ENCODE results near the gene MAST1.
"Not testable (repeated sequence)": the region's sequence is repeated elsewhere in the genome, so short reads cannot be mapped to it uniquely, and the experiment has no call there.

The MAST1 gene

DNA sequence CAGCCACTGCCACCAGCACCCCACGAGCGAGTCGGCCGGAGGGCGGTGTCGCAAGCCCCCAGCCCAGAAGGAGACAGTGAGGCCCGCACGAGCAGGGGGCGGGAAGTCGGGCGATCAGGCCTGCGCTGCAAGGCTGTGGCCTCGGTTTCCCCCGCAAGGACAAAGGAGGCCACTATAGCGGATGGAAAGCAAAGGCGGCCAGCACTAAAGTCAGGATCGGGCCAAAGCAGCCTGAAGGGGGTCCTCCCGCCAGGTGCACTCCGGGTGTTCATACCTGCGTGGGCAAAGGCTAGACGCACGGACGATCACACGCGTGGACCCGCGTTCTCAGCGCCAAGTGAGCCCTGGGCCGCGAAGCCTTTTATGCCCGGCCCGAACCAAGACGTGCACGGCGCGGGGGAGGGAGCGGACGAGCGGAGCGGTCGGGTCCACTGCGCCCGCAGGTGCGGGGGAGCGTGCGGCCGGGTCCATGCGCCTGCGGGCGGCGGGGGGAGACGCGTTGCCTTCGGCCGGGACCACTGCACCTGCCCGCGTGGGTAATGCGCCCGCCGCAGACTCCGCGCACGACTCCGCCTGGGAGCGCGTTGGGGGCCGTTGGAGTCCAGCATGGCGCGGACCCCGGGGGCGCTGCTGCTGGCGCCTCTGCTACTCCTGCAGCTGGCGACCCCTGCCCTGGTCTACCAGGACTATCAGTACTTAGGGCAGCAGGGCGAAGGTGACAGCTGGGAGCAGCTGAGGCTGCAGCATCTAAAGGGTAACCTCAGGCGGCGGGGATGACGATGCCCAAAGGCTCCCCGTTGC, 36.6 kb upstream of the MAST1 start, which contains the start of the genes PRDX2 and THSD8:
TSS of gene PRDX2 (minus strand) at position 335 of the 801 bp plus-strand sequence. CDS start 539 bp downstream, outside the sequence.
TSS of gene THSD8 (plus strand) at position 604 of the 801 bp plus-strand sequence. CDS start at position 607, 3 bp downstream.
- peak; percentile 78 for FAIRE-seq
- TF ChIP-seq TAF1 (IDR thresholded peaks at IDR 0.05; ENCODE audit: borderline replicate concordance, low read depth, low read length) (peak; percentile 71), POLR2AphosphoS5 (IDR thresholded peaks at IDR 0.05; ENCODE audit: low read depth, low read length) (peak; percentile 97), POLR2A (IDR thresholded peaks at IDR 0.05; ENCODE audit: low read depth, low read length) (peak; percentile 98)
- DNase-seq (ENCODE audit: insufficient read length), result peak; percentile 74

DNA sequence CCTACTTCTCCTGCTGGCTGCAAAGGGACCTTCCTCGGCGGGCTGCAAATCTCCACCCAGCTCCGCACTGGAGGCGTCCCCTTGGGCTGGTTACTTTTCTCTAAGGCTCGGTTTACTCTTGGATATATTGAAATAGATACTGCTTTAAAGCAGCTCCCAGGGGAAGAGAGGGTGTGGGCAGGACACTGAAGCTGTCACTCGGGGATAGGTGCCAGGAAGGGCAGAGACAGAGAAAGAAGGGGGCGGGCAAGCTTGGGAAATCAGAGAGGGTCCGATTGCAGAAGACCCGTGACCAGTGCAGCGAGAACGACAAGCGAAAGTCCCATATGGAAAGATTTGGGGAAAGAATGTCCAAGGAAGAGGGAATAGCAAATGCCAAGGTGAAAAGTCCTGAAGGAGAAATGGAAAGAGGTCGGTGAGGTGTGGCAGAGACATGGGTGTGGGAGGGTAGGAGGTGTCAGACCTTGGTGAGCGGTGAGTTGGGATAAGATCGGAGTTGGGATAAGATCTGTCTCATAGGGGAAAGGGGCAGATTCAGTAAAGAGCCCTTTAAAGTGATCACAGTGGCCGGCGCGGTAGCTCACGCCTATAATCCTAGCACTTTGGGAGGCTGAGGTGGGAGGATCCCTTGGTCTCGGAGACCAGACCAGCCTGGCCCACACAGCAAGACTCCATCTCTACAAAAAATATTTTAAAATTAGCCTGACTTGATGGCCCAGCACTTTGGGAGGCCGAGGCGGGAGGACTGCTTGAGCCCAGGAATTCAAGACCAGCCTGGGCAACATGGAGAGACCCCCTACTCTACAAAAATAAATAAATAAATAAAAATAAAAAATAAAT, 35.8 kb upstream of the MAST1 start:
- TF ChIP-seq POLR2AphosphoS5 (IDR thresholded peaks at IDR 0.05; ENCODE audit: low read depth, low read length), result no peak
- TF ChIP-seq TAF1 (IDR thresholded peaks at IDR 0.05; ENCODE audit: borderline replicate concordance, low read depth, low read length), result no peak
- no peak for DNase-seq (ENCODE audit: insufficient read length)

DNA sequence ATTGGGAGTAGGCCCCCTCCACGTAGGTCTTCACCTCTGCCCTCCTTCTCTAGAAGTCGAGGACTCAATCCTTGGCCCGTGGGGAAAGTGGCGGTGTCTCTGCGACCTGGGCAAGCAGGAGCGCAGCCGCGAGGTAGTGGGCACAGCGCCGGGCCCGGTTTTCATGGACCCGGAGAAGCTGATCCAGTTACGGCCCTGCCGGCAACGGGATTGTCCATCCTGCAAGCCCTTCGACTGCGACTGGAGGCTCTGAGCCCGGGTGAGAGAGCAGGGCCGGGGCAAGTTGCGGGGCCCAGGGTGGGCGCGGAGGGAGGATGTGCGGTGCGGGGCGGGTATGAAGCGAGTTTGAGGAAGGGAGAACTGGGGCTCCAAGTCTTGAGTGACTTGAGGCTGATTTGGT, 34.3 kb upstream of the MAST1 start:
- FAIRE-seq (no peak), DNase-seq (ENCODE audit: insufficient read length) (no peak)
- TF ChIP-seq POLR2AphosphoS5 (IDR thresholded peaks at IDR 0.05; ENCODE audit: low read depth, low read length) (no peak), POLR2A (IDR thresholded peaks at IDR 0.05; ENCODE audit: low read depth, low read length) (no peak), TAF1 (IDR thresholded peaks at IDR 0.05; ENCODE audit: borderline replicate concordance, low read depth, low read length) (no peak)

More for the DNA sequence above, 35.8 kb upstream of the MAST1 start:
- FAIRE-seq, result no peak

DNA sequence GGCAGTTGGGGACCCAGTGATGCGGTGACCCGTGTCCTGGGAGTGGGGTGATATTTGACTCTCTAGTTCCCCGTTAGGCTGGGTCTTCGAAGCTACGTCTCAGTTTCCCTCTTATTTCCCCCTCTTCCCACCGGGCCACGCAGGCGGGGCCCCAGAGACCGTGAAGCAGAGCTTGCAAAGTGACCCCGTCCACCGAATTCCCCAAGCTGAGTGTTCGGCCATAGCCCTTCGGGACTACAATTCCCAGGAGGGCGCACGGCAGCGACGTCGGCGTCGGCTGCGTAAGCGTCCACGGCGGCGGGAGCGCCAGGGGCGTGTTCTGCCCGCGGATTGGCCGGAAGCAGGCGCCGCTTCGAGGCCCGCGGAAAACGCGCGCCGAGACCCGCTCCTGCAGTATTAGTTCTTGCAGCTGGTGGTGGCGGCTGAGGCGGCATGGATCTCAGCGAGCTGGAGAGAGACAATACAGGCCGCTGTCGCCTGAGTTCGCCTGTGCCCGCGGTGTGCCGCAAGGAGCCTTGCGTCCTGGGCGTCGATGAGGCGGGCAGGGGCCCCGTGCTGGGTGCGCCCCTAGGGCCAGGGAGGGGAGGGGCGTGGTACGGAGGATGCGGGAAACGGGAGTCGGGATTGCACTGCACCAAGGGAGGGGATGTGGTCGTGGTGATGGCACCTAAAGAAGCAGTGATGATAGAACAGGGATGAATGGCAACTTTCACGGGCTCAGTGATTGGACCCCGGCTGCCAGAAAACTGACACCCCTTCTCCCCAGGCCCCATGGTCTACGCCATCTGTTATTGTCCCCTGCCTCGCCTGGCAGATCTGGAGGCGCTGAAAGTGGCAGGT, 31.9 kb upstream of the MAST1 start, which contains the start of gene RNASEH2A:
TSS of gene RNASEH2A (plus strand) at position 343 of the 840 bp plus-strand sequence. CDS start at position 433, 90 bp downstream.
- peak; percentile 98 for FAIRE-seq
- peak; percentile 98 for DNase-seq (ENCODE audit: insufficient read length)
- 0 out of 2 replicates have a peak, but pooled peaks have one; percentile 34 for TF ChIP-seq TAF1 (IDR thresholded peaks at IDR 0.05; ENCODE audit: borderline replicate concordance, low read depth, low read length)
- peak; percentile 63 for TF ChIP-seq POLR2AphosphoS5 (IDR thresholded peaks at IDR 0.05; ENCODE audit: low read depth, low read length)
- peak; percentile 83 for TF ChIP-seq POLR2A (IDR thresholded peaks at IDR 0.05; ENCODE audit: low read depth, low read length)

DNA sequence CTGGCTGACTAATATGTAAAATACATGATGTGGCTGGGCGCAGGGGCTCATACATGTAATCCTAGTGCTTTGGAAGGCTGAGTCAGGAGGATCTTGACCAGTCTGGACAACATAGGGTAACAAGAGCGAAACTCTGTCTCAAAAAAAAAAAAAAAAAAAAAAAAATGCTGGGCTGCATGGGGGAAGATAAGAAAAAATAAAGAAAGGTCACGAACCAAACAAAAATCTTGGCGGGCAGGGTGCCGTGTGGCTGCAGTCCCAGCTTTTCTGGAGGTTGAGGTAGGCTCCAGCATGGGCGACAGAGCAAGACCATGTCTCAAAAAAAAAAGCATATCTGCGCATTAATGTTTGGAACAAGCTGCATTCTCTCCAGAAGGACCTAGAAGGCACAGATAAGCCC, 23.2 kb upstream of the MAST1 start:
- TF ChIP-seq POLR2A (IDR thresholded peaks at IDR 0.05; ENCODE audit: low read depth, low read length) (no peak), TAF1 (IDR thresholded peaks at IDR 0.05; ENCODE audit: borderline replicate concordance, low read depth, low read length) (no peak), POLR2AphosphoS5 (IDR thresholded peaks at IDR 0.05; ENCODE audit: low read depth, low read length) (no peak)
- DNase-seq (ENCODE audit: insufficient read length), result no peak
- no peak for FAIRE-seq

DNA sequence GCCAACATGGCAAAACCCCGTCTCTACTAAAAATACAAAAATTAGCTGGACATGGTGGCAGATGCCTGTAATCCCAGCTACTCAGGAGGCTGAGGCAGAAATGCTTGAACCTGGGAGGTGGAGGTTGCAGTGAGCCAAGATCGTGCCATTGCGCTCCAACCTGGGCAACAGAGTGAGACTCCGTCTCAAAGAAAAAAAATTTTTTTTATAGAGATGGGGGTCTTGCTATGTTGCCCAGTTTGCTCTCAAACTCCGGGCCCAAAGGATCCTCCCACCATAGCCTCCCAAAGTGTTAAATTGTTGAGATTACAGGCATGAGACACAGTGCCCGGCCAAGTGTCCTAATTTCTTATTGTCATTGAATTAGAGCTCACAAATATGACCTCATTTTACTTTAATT, 21.1 kb upstream of the MAST1 start:
- DNase-seq (ENCODE audit: insufficient read length); FAIRE-seq: not testable (repeated sequence)

DNA sequence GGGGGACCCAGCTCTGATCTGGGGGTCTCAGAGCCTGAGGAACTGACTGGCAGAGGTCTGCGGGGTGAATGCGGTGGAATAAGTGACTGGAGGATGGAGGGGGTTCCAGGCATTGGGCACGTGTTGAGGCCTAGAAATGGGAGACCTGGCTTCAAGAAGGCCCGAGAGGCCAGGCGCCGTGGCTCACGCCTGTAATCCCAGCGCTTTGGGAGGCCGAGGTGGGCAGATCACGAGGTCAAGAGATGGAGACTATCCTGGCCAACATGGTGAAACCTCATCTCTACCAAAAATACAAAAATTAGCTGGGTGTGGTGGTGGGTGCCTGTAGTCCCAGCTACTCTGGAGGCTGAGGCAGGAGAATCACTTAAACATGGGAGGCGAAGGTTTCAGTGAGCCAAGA, 20.5 kb upstream of the MAST1 start:
- not testable (repeated sequence) for DNase-seq (ENCODE audit: insufficient read length); FAIRE-seq

DNA sequence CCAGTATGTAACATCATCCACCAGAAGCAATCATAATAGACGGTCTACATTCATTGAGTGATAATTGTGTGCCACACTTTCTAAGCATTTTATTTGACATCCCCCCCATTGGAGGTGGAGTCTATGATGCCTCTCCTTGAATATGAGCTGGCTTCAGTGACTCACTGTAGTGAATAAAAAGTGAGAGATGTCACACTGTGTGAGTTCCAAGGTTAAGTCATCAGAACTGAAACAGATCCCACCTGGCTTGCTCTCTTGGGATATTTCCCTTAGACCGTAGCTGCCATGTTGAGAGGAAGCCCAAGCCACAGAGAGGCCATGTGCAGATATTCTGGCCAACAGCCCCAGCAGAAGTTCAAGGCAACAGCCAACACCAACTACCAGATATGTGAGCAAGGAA, 16.6 kb upstream of the MAST1 start:
- no peak for TF ChIP-seq TAF1 (IDR thresholded peaks at IDR 0.05; ENCODE audit: borderline replicate concordance, low read depth, low read length)
- TF ChIP-seq POLR2AphosphoS5 (IDR thresholded peaks at IDR 0.05; ENCODE audit: low read depth, low read length), result no peak
- no peak for TF ChIP-seq POLR2A (IDR thresholded peaks at IDR 0.05; ENCODE audit: low read depth, low read length)
- no peak for DNase-seq (ENCODE audit: insufficient read length)
- FAIRE-seq, result no peak

DNA sequence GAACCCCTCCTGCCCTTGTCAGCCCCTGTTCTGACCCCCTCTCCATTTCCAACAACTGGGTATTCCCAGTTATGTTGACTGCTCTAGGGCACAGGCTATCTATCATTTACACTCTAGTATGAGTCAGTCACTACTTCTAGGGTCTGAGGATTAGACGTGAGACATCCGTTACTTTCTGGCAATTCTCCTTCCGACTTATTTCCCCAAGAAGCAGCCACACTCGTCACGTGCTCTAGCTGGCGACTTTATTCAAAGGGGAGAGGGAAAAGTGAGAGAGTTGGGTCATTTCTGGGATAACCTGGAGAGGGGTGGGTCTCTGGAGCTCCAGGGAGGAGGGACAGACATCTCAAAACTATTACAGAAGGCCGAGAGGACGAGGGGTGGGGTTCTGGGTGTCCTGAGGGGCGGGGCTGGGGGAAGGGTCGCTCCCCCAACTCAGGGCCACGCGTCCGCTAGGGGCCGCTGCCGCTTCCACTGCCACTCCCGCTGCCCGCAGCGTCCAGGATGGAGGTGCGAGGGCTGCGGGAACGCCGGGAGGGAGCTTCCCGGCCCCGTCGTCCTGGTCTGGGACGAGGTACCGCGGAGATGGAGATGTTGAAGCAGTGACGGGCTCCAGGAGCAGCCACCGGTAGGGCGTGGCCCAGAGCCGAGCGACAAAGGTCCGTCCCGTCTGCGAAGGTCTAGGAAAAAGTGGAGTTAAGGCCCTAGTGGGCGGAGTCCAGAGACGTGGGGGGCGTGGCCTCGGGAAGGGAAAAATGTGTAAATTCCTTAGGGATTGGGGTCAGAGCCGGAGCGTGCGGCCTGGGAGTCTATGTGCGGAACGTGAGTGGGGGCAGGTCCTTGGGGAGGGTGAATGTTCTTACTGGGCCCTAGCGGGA, 12.8 kb upstream of the MAST1 start:
- TF ChIP-seq POLR2AphosphoS5 (IDR thresholded peaks at IDR 0.05; ENCODE audit: low read depth, low read length), result no peak
- no peak for TF ChIP-seq POLR2A (IDR thresholded peaks at IDR 0.05; ENCODE audit: low read depth, low read length)
- TF ChIP-seq TAF1 (IDR thresholded peaks at IDR 0.05; ENCODE audit: borderline replicate concordance, low read depth, low read length), result no peak
- DNase-seq (ENCODE audit: insufficient read length) (no peak), FAIRE-seq (no peak)

DNA sequence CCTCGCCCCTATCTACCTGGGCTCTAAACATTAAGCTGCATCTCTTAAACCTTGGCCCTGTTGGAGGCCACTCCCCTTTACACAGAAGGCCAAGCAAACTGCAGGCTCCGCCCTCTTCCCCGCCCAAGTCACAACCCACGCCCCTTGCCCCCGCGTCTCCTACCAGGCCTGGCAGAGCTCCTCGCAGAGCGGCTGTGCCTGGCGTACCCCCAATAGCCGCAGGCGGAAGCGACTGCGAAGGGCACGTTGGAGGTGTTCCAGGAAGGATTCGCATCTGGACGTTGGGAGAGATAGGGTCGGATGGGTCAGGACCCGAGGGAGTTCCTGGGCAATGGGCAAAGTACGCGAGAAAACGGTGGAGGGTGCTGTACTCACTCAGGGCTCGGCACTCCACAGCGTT, 9.8 kb upstream of the MAST1 start:
- FAIRE-seq (no peak), DNase-seq (ENCODE audit: insufficient read length) (no peak)
- no peak for TF ChIP-seq POLR2A (IDR thresholded peaks at IDR 0.05; ENCODE audit: low read depth, low read length)
- no peak for TF ChIP-seq POLR2AphosphoS5 (IDR thresholded peaks at IDR 0.05; ENCODE audit: low read depth, low read length)
- TF ChIP-seq TAF1 (IDR thresholded peaks at IDR 0.05; ENCODE audit: borderline replicate concordance, low read depth, low read length), result no peak

Measured in GM12892 (cell line).